GM12878 (cell line): ENCODE results near the gene DCST1. TPM values are rescaled to one million over a fixed set of nuclear protein-coding genes. Genes with fewer than 3 reads are reported as not detected.

Source experiments
- ATAC-seq: fragments of 200-7000 bp; cut with Tn5 transposase; 3 replicates; pipeline ENCODE4 v1.9.1; 2020; ENCODE audit warnings: mild to moderate bottlenecking, moderate library complexity
- BruUV-seq: library from RNA; stranded (reverse); fragments of 400-500 nt; replicated peaks from 2 replicates; lab custom pipeline; 2021; lab: Mats Ljungman, UMichigan
- CTCF ChIA-PET: fragments of 300-600 bp; sonication (Branson Sonifier 250); formaldehyde crosslinking; extraction: SDS; loops from one replicate; lab custom pipeline; 2021; ENCODE audit warnings: inconsistent platforms; lab: Yijun Ruan, JAX
- POLR2A ChIA-PET: fragments of 350-600 bp; formaldehyde crosslinking; extraction: SDS; loops from one replicate; lab custom pipeline; 2021; ENCODE audit warnings: inconsistent platforms; lab: Charles Lee
- RAD21 ChIA-PET: fragments of 300-600 bp; sonication (Branson Sonifier 250); formaldehyde crosslinking; loops from one replicate; lab custom pipeline; 2023; ENCODE audit warnings: antibody characterized with exemption; ENCODE audit not compliant: unreplicated experiment; lab: Charles Lee
- SMC1A ChIA-PET: fragments of 300-600 bp; sonication (Branson Sonifier 250); formaldehyde crosslinking; loops from one replicate; lab custom pipeline; 2023; ENCODE audit not compliant: unreplicated experiment, uncharacterized antibody; lab: Charles Lee
- DNase-seq: peaks from one replicate; pipeline ENCODE4 v3.0.0-alpha.2; 2011; ENCODE audit warnings: low read depth, low spot score
- FAIRE-seq: peaks from 3 replicates; lab custom pipeline; 2011; peaks lifted over from hg19 to GRCh38; lab: Jason Lieb, UNC
- H2AFZ ChIP-seq: 2 replicates; pipeline ENCODE4 v1.6.0; 2011; ENCODE audit warnings: low read depth, low read length, control low read depth; ENCODE audit not compliant: control insufficient read depth
- H3K27ac ChIP-seq: 2 replicates; pipeline ENCODE4 v1.5.1; 2011; ENCODE audit warnings: control low read depth; ENCODE audit not compliant: control insufficient read depth, insufficient read depth
- H3K27me3 ChIP-seq, 2 experiments: replicated peaks in 1 of 2; 2 replicates each; pipeline versions ENCODE4 v1.6.0 to v1.6.1; 2011; ENCODE audit warnings: low read length in 1 of 2; ENCODE audit not compliant: control insufficient read depth in 2 of 2, insufficient read depth in 2 of 2
- H3K36me3 ChIP-seq, 2 experiments: 2 replicates each; pipeline ENCODE4 v1.5.1; 2011; ENCODE audit warnings: low read length in 1 of 2; ENCODE audit not compliant: control insufficient read depth in 2 of 2, insufficient read depth in 2 of 2
- H3K4me1 ChIP-seq: 2 replicates; pipeline ENCODE4 v1.6.1; 2011; ENCODE audit warnings: mild to moderate bottlenecking, low read length, moderate library complexity, mixed read lengths; ENCODE audit not compliant: control insufficient read depth, insufficient read depth
- H3K4me2 ChIP-seq: 2 replicates; pipeline ENCODE4 v1.6.0; 2011; ENCODE audit warnings: control low read depth; ENCODE audit not compliant: control insufficient read depth, insufficient read depth
- H3K4me3 ChIP-seq: fragments of 200-600 bp; sonication (generic); 2 replicates; pipeline ENCODE4 v1.5.1; 2016
- H3K79me2 ChIP-seq: 2 replicates; pipeline ENCODE4 v1.6.0; 2011; ENCODE audit warnings: low read length; ENCODE audit not compliant: control insufficient read depth, insufficient read depth
- H3K9ac ChIP-seq: 2 replicates; pipeline ENCODE4 v1.8.0; 2011; ENCODE audit warnings: low read length, control low read depth, mixed read lengths; ENCODE audit not compliant: control insufficient read depth, insufficient read depth
- H3K9me3 ChIP-seq: replicated peaks from 3 replicates; pipeline ENCODE4 v1.5.1; 2011; ENCODE audit warnings: mild to moderate bottlenecking, low read length; ENCODE audit not compliant: control insufficient read depth, insufficient read depth
- H4K20me1 ChIP-seq: 2 replicates; pipeline ENCODE4 v1.6.0; 2011; ENCODE audit not compliant: control insufficient read depth, insufficient read depth
- CHD2 ChIP-seq: IDR thresholded peaks from 2 replicates; pipeline ENCODE4 v1.6.1; 2011; ENCODE audit warnings: low read depth, low read length, improper control_type of control experiment, borderline replicate concordance
- FOXK2 ChIP-seq: fragments of 450-650 bp; IDR thresholded peaks from 2 replicates; pipeline ENCODE4 v1.6.1; 2017; ENCODE audit warnings: mild to moderate bottlenecking, moderate library complexity
- HDAC6 ChIP-seq: fragments of 200-600 bp; sonication (generic); IDR thresholded peaks from one replicate; pipeline ENCODE4 v1.8.0; 2017; ENCODE audit warnings: antibody characterized with exemption; ENCODE audit not compliant: unreplicated experiment
- IKZF1 ChIP-seq: fragments of 450-650 bp; conservative IDR thresholded peaks from 2 replicates; pipeline ENCODE4 v1.6.1; 2017; ENCODE audit warnings: antibody characterized with exemption, mild to moderate bottlenecking
- NFXL1 ChIP-seq: fragments of 450-650 bp; IDR thresholded peaks from 2 replicates; pipeline ENCODE4 v1.6.1; 2017; ENCODE audit warnings: antibody characterized with exemption, mild to moderate bottlenecking, borderline replicate concordance
- RBBP5 ChIP-seq: fragments of 200-600 bp; sonication (generic); conservative IDR thresholded peaks from 2 replicates; pipeline ENCODE4 v1.6.1; 2016
- SMAD5 ChIP-seq: IDR thresholded peaks from 2 replicates; pipeline ENCODE4 v1.6.1; 2016; ENCODE audit warnings: antibody characterized with exemption, low read depth
- TARDBP ChIP-seq: IDR thresholded peaks from 2 replicates; pipeline ENCODE4 v1.6.1; 2016; ENCODE audit warnings: borderline replicate concordance
- ZNF274 ChIP-seq: IDR thresholded peaks from one replicate; pipeline ENCODE4 v1.8.0; 2011; ENCODE audit not compliant: insufficient read length, insufficient read depth
- WGBS: methylation state at CpG from one replicate; pipeline ENCODE4 v1.1.6; 2016; ENCODE audit warnings: low lambda C conversion rate; ENCODE audit not compliant: insufficient replicate concordance, insufficient coverage; ENCODE audit errors: missing lambda C conversion rate; 5-methylcytosine and 5-hydroxymethylcytosine counted together
- in situ Hi-C: fragments of 300-500 bp; cut with MboI; formaldehyde crosslinking; loops from 9 replicates; pipeline ENCODE4 v1.14.3; 2018; ENCODE audit warnings: mixed read lengths
- intact Hi-C: fragments of 100-400 bp; cut with micrococcal nuclease; formaldehyde crosslinking; loops from one replicate; pipeline ENCODE4 v1.14.2; 2022; ENCODE audit not compliant: unreplicated experiment
- polyA plus RNA-seq, 11 experiments: library from polyadenylated mRNA; depleted of rRNA in 4 of 11; unstranded in 6 of 11; stranded (reverse) in 5 of 11; fragments of >200 nt; fragmentation: Nextera tagmentation in 4 of 11; fragmentation: Illumina TruSeq in 1 of 11; extraction: Ambion mirVana in 4 of 11; extraction: Trizol in 1 of 11; gene quantifications; 1 replicate in 1 of 11; 2 replicates in 10 of 11; pipeline versions ENCODE4 v1.2.1 to v1.2.3, GENCODE V29; 2011 to 2016; ENCODE audit warnings: inconsistent platforms in 2 of 11, missing spikeins in 2 of 11, low read depth in 1 of 11
- total RNA-seq, 4 experiments: library from RNA; depleted of rRNA in 3 of 4; stranded (reverse); fragments of >200 nt in 3 of 4; fragmentation: Illumina TruSeq in 1 of 4; extraction: Trizol in 1 of 4; gene quantifications; 2 replicates each; pipeline versions ENCODE4 v1.2.1 to v1.2.3, GENCODE V29; 2013 to 2021
- TF ChIP-seq, protein P1 (sequence below): fragments of 450-650 bp; IDR thresholded peaks from 2 replicates; pipeline ENCODE4 v1.6.1; 2018; ENCODE audit warnings: mild to moderate bottlenecking, low read depth, moderate library complexity; ENCODE audit not compliant: partially characterized antibody
- TF ChIP-seq, protein P2 (sequence below): IDR thresholded peaks from 2 replicates; pipeline ENCODE4 v1.6.1; 2012; ENCODE audit warnings: low read depth, low read length, improper control_type of control experiment
- TF ChIP-seq, protein P3 (sequence below): fragments of 450-650 bp; IDR thresholded peaks from 2 replicates; pipeline ENCODE4 v1.6.1; 2016; ENCODE audit warnings: mild to moderate bottlenecking
- TF ChIP-seq, protein P4 (sequence below): IDR thresholded peaks from 2 replicates; pipeline ENCODE4 v1.6.1; 2011; ENCODE audit warnings: mild to moderate bottlenecking, low read depth, low read length, moderate library complexity; ENCODE audit not compliant: insufficient replicate concordance

Gene DCST1
- total and polyA plus RNA-seq, 10 of the 15 experiments (the other 5 are each of a cell fraction or from before 2014, with no cell fraction given) = not detected

DNA sequence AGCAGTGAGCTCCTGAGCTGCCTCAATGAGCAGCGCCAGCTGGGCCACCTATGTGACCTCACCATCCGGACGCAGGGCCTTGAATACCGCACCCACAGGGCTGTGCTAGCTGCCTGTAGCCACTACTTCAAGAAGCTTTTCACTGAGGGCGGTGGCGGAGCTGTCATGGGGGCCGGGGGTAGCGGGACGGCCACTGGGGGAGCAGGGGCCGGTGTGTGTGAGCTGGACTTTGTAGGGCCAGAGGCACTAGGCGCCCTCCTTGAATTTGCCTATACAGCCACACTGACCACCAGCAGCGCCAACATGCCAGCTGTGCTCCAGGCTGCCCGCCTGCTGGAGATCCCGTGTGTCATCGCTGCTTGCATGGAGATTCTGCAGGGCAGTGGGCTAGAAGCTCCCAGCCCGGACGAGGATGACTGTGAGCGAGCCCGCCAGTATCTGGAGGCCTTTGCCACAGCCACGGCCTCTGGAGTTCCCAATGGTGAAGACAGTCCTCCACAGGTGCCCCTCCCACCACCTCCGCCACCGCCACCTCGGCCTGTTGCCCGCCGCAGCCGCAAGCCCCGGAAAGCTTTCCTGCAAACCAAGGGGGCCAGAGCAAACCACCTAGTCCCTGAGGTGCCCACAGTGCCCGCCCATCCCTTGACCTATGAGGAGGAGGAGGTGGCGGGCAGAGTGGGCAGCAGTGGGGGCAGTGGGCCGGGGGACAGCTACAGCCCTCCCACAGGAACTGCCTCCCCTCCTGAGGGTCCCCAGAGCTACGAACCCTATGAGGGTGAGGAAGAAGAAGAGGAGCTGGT is 18.7 kb upstream of the DCST1 start:
- POLR2A ChIA-PET = no interaction called here
- H3K36me3 ChIP-seq = peaks cover 0 to 22% of the 10 kb centered on the region in 2 experiments; a peak in 3 of 4 replicates
- SMC1A ChIA-PET = interaction anchor here (0.9 to 2.8 kb wide), 5 partner anchors 15 to 455 kb away, joined by 3 to 14 read pairs (median 4); no protein-coding TSS in a partner anchor
- H4K20me1 ChIP-seq = no peaks in the 10 kb centered on the region
- H3K79me2 ChIP-seq = peaks cover under 1% of the 10 kb centered on the region
- H3K27me3 ChIP-seq = no peaks in the 10 kb centered on the region
- H3K27ac ChIP-seq = no peak overlapping the region
- H3K9ac ChIP-seq = no peak overlapping the region
- H3K9me3 ChIP-seq = no peaks in the 10 kb centered on the region
- intact Hi-C loops (no loop called here), in situ Hi-C loops (no loop called here)
- no peak for DNase-seq
- FAIRE-seq = no peak
- no peak overlapping the region for H3K4me3 ChIP-seq
- ATAC-seq = no peak
- 97% methylated on average over 30 of the region's 31 CpGs for WGBS
- peaks cover 32% of the 10 kb centered on the region for H3K4me1 ChIP-seq
- BruUV-seq = no TSS peak
- CTCF ChIA-PET = interaction anchor here (1.0 to 3.1 kb wide), 2 partner anchors 32 to 70 kb away, joined by 3 to 22 read pairs; partner anchors contain the start of gene FLAD1
- RAD21 ChIA-PET = interaction anchor here (1.0 to 1.3 kb wide), 2 partner anchors 11 to 16 kb away, joined by 3 to 4 read pairs; no protein-coding TSS in a partner anchor
- TF ChIP-seq NFXL1 = no peak
- no peak for TF ChIP-seq HDAC6
- no peak for TF ChIP-seq ZNF274
- TF ChIP-seq IKZF1 = no peak
- TF ChIP-seq SMAD5 = no peak
- no peak for TF ChIP-seq RBBP5
- TF ChIP-seq, protein P1, sequence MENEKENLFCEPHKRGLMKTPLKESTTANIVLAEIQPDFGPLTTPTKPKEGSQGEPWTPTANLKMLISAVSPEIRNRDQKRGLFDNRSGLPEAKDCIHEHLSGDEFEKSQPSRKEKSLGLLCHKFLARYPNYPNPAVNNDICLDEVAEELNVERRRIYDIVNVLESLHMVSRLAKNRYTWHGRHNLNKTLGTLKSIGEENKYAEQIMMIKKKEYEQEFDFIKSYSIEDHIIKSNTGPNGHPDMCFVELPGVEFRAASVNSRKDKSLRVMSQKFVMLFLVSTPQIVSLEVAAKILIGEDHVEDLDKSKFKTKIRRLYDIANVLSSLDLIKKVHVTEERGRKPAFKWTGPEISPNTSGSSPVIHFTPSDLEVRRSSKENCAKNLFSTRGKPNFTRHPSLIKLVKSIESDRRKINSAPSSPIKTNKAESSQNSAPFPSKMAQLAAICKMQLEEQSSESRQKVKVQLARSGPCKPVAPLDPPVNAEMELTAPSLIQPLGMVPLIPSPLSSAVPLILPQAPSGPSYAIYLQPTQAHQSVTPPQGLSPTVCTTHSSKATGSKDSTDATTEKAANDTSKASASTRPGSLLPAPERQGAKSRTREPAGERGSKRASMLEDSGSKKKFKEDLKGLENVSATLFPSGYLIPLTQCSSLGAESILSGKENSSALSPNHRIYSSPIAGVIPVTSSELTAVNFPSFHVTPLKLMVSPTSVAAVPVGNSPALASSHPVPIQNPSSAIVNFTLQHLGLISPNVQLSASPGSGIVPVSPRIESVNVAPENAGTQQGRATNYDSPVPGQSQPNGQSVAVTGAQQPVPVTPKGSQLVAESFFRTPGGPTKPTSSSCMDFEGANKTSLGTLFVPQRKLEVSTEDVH = no peak
- TF ChIP-seq FOXK2 = no peak
- TF ChIP-seq, protein P2, sequence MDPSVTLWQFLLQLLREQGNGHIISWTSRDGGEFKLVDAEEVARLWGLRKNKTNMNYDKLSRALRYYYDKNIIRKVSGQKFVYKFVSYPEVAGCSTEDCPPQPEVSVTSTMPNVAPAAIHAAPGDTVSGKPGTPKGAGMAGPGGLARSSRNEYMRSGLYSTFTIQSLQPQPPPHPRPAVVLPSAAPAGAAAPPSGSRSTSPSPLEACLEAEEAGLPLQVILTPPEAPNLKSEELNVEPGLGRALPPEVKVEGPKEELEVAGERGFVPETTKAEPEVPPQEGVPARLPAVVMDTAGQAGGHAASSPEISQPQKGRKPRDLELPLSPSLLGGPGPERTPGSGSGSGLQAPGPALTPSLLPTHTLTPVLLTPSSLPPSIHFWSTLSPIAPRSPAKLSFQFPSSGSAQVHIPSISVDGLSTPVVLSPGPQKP = no peak
- TF ChIP-seq, protein P3, sequence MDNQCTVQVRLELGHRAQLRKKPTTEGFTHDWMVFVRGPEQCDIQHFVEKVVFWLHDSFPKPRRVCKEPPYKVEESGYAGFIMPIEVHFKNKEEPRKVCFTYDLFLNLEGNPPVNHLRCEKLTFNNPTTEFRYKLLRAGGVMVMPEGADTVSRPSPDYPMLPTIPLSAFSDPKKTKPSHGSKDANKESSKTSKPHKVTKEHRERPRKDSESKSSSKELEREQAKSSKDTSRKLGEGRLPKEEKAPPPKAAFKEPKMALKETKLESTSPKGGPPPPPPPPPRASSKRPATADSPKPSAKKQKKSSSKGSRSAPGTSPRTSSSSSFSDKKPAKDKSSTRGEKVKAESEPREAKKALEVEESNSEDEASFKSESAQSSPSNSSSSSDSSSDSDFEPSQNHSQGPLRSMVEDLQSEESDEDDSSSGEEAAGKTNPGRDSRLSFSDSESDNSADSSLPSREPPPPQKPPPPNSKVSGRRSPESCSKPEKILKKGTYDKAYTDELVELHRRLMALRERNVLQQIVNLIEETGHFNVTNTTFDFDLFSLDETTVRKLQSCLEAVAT = no peak
- no peak for TF ChIP-seq TARDBP
- TF ChIP-seq CHD2 = no peak
- TF ChIP-seq, protein P4, sequence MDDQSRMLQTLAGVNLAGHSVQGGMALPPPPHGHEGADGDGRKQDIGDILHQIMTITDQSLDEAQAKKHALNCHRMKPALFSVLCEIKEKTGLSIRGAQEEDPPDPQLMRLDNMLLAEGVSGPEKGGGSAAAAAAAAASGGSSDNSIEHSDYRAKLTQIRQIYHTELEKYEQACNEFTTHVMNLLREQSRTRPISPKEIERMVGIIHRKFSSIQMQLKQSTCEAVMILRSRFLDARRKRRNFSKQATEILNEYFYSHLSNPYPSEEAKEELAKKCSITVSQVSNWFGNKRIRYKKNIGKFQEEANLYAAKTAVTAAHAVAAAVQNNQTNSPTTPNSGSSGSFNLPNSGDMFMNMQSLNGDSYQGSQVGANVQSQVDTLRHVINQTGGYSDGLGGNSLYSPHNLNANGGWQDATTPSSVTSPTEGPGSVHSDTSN = no peak
- TF ChIP-seq, all 136 proteins: peak for 0
- Histone ChIP-seq H3K4me2 (no peak overlapping the region), H2AFZ (no peak overlapping the region)
